ENCODE results near the gene PRR35.

DNA sequence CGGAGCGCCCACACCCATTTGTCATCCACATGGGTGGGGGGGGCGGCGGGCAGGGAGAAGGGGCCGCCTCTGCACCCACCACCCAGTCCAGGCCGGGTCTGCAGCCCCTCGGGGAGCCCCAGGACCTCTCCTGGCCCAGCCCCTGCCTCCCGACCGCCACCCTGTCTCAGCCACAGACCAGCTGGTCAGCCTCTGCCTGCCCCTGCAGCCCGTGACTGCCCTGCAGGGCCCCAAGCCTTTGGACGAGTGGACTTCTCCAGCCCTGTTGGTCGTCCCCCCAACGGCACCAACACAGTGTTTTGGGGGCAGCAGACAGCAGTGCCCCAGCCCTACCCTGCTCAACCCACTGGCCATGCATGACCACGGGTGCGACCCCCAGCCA, 1.2 kb downstream of the PRR35 start:
- TF ChIP-seq, protein P1, sequence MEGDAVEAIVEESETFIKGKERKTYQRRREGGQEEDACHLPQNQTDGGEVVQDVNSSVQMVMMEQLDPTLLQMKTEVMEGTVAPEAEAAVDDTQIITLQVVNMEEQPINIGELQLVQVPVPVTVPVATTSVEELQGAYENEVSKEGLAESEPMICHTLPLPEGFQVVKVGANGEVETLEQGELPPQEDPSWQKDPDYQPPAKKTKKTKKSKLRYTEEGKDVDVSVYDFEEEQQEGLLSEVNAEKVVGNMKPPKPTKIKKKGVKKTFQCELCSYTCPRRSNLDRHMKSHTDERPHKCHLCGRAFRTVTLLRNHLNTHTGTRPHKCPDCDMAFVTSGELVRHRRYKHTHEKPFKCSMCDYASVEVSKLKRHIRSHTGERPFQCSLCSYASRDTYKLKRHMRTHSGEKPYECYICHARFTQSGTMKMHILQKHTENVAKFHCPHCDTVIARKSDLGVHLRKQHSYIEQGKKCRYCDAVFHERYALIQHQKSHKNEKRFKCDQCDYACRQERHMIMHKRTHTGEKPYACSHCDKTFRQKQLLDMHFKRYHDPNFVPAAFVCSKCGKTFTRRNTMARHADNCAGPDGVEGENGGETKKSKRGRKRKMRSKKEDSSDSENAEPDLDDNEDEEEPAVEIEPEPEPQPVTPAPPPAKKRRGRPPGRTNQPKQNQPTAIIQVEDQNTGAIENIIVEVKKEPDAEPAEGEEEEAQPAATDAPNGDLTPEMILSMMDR (IDR thresholded peaks at IDR 0.05) = no peak
- no peak for TF ChIP-seq POLR2A (IDR thresholded peaks at IDR 0.05)
- TF ChIP-seq POLR2AphosphoS5 (IDR thresholded peaks at IDR 0.05) = no peak

Measured in upper lobe of left lung (tissue), 4 donors.